DOHH2 (cell line): ENCODE measurements around the gene ZSCAN1.

ENCODE experiments used
- H3F3A ChIP-seq: fragments of 200-600 bp; sonication (generic), shearing (Covaris generic); 2 replicates; pipeline ENCODE4 v1.6.0; 2016; ENCODE audit warnings: antibody characterized with exemption, mild to moderate bottlenecking; ENCODE audit not compliant: control insufficient read depth, insufficient read depth
- H3K27ac ChIP-seq: fragments of 200-600 bp; sonication (generic); 2 replicates; pipeline ENCODE4 v1.5.1; 2014; ENCODE audit warnings: low read depth, mild to moderate bottlenecking, low read length, moderate library complexity
- H3K27me3 ChIP-seq: fragments of 200-600 bp; sonication (generic); 2 replicates; pipeline ENCODE4 v1.6.1; 2014; ENCODE audit warnings: mild to moderate bottlenecking, low read length, mixed read lengths; ENCODE audit not compliant: control insufficient read depth
- H3K36me3 ChIP-seq: fragments of 200-600 bp; sonication (generic); 2 replicates; pipeline ENCODE4 v1.6.1; 2014; ENCODE audit warnings: mild to moderate bottlenecking, low read length, moderate library complexity, mixed read lengths; ENCODE audit not compliant: control insufficient read depth
- H3K4me1 ChIP-seq: fragments of 200-600 bp; sonication (generic); 2 replicates; pipeline ENCODE4 v1.6.1; 2014; ENCODE audit warnings: mild to moderate bottlenecking, low read length, mixed read lengths; ENCODE audit not compliant: control insufficient read depth
- H3K4me2 ChIP-seq: fragments of 200-600 bp; sonication (generic); 2 replicates; pipeline ENCODE4 v1.6.0; 2014; ENCODE audit warnings: mild to moderate bottlenecking, low read length, moderate library complexity
- H3K4me3 ChIP-seq: fragments of 200-600 bp; sonication (generic); 2 replicates; pipeline ENCODE4 v1.5.1; 2014; ENCODE audit warnings: mild to moderate bottlenecking, low read length, mixed read lengths
- H3K79me2 ChIP-seq: fragments of 200-600 bp; sonication (generic); 2 replicates; pipeline ENCODE4 v1.6.1; 2014; ENCODE audit warnings: mild to moderate bottlenecking, low read length, mixed read lengths; ENCODE audit not compliant: control insufficient read depth
- H3K9me2 ChIP-seq: fragments of 200-600 bp; sonication (generic); replicated peaks from 2 replicates; pipeline ENCODE4 v1.6.1; 2014; ENCODE audit warnings: mild to moderate bottlenecking, low read length, mixed read lengths; ENCODE audit not compliant: control insufficient read depth
- H3K9me3 ChIP-seq: fragments of 200-600 bp; sonication (generic); 2 replicates; pipeline ENCODE4 v1.6.1; 2014; ENCODE audit warnings: antibody characterized with exemption, low read length, mixed read lengths; ENCODE audit not compliant: control insufficient read depth, insufficient read depth
- H4K20me1 ChIP-seq: fragments of 200-600 bp; sonication (generic); 2 replicates; pipeline ENCODE4 v1.6.0; 2014; ENCODE audit warnings: low read depth, mild to moderate bottlenecking, antibody characterized with exemption, low read length, moderate library complexity; ENCODE audit not compliant: control insufficient read depth, insufficient read depth
- EZH2phosphoT487 ChIP-seq: fragments of 200-600 bp; sonication (generic); IDR thresholded peaks from 2 replicates; pipeline ENCODE4 v1.6.1; 2017; ENCODE audit warnings: borderline replicate concordance, mild to moderate bottlenecking, antibody characterized with exemption, low read length, moderate library complexity, mixed read lengths
- TF ChIP-seq, protein P1 (sequence below): fragments of 200-600 bp; sonication (generic); IDR thresholded peaks from one replicate; pipeline ENCODE4 v1.5.1; 2014; ENCODE audit warnings: antibody characterized with exemption, mild to moderate bottlenecking, low read depth, low read length; ENCODE audit not compliant: poor library complexity, severe bottlenecking

The ZSCAN1 gene

DNA sequence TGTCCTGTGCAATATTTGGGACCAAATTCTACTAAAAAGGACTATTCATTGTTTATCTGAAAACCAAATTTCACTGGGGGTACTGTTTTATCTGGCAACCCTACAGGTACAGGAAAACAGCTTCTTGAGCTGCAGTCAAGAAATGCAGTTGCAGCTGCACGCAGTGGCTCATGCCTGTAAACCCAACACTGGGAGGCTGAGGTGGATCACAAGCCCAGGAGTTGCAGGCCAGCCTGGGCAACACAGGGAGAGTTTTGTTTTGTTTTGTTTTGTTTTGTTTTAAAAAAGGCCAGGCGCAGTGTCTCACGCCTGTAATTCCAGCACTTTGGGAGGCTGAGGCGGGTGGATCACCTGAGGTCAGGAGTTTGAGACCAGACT lies 11.6 kb upstream of the ZSCAN1 start:
- no peak overlapping the region for H3K4me3 ChIP-seq
- no peak overlapping the region for H3K4me2 ChIP-seq
- no peaks in the 10 kb centered on the region for H4K20me1 ChIP-seq
- H3K9me3 ChIP-seq = peaks cover 36% of the 10 kb centered on the region; the same call in 1 of the 2 replicates
- no peaks in the 10 kb centered on the region for H3K36me3 ChIP-seq
- H3K27ac ChIP-seq = no peak overlapping the region
- H3K27me3 ChIP-seq = no peaks in the 10 kb centered on the region
- H3K79me2 ChIP-seq = no peaks in the 10 kb centered on the region
- H3F3A ChIP-seq = no peaks in the 10 kb centered on the region
- TF ChIP-seq, protein P1, sequence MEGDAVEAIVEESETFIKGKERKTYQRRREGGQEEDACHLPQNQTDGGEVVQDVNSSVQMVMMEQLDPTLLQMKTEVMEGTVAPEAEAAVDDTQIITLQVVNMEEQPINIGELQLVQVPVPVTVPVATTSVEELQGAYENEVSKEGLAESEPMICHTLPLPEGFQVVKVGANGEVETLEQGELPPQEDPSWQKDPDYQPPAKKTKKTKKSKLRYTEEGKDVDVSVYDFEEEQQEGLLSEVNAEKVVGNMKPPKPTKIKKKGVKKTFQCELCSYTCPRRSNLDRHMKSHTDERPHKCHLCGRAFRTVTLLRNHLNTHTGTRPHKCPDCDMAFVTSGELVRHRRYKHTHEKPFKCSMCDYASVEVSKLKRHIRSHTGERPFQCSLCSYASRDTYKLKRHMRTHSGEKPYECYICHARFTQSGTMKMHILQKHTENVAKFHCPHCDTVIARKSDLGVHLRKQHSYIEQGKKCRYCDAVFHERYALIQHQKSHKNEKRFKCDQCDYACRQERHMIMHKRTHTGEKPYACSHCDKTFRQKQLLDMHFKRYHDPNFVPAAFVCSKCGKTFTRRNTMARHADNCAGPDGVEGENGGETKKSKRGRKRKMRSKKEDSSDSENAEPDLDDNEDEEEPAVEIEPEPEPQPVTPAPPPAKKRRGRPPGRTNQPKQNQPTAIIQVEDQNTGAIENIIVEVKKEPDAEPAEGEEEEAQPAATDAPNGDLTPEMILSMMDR = no peak
- no peak for TF ChIP-seq EZH2phosphoT487
- no peaks in the 10 kb centered on the region for H3K9me2 ChIP-seq
- no peaks in the 10 kb centered on the region for H3K4me1 ChIP-seq

DNA sequence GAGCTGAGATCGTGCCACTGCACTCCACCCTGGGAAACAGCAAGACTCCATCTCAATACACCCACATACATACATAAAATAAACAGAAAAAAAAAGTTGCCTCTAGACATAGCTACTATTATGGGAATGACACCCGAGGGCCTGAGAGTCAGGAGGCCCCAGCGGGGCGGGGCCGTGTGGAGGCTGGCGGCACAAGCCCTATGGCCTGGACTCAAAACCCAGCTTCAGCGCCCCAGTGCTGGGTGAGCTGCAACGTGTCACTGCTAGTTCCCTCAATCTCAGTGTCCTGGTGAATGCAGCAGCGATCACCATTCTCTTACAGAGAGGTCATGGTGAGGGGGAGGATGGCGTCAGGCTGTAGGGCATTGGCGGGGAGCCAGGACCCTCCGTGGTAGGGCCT lies 9.2 kb upstream of the ZSCAN1 start:
- no peaks in the 10 kb centered on the region for H3K79me2 ChIP-seq
- H3K4me1 ChIP-seq = no peaks in the 10 kb centered on the region
- H3K27ac ChIP-seq = no peak overlapping the region
- no peaks in the 10 kb centered on the region for H3F3A ChIP-seq
- no peaks in the 10 kb centered on the region for H4K20me1 ChIP-seq
- H3K36me3 ChIP-seq = no peaks in the 10 kb centered on the region
- no peak overlapping the region for H3K4me2 ChIP-seq
- no peak overlapping the region for H3K4me3 ChIP-seq
- no peaks in the 10 kb centered on the region for H3K9me2 ChIP-seq
- peaks cover 32% of the 10 kb centered on the region; the same call in 1 of the 2 replicates for H3K9me3 ChIP-seq
- no peaks in the 10 kb centered on the region for H3K27me3 ChIP-seq
- TF ChIP-seq, protein P1 = no peak
- no peak for TF ChIP-seq EZH2phosphoT487

DNA sequence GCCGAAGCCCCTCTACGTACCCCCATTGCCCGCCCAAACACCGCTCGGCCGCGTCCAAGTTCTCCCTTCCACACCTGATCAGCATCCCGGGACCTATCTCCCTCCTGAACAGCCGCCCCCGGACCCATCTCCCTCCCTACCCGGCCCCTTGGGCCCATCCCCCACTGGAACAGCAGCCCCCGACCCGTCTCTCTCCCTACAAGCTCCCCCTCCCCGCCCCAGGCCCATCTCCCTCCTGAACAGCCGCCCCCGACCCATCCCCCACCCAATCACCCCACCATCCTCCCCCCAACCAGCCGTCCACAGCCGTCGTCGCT lies 610 bp downstream of the ZSCAN1 start:
- TF ChIP-seq, protein P1 = no peak
- TF ChIP-seq EZH2phosphoT487 = no peak
- Histone ChIP-seq H3K4me1 (no peaks in the 10 kb centered on the region), H3K9me3 (peaks cover 25% of the 10 kb centered on the region; the same call in 1 of the 2 replicates), H3K27me3 (no peaks in the 10 kb centered on the region), H3K9me2 (no peaks in the 10 kb centered on the region), H3K36me3 (no peaks in the 10 kb centered on the region), H3K4me3 (no peak overlapping the region), H3K4me2 (no peak overlapping the region), H3K27ac (no peak overlapping the region), H4K20me1 (no peaks in the 10 kb centered on the region), H3F3A (no peaks in the 10 kb centered on the region), H3K79me2 (no peaks in the 10 kb centered on the region)

DNA sequence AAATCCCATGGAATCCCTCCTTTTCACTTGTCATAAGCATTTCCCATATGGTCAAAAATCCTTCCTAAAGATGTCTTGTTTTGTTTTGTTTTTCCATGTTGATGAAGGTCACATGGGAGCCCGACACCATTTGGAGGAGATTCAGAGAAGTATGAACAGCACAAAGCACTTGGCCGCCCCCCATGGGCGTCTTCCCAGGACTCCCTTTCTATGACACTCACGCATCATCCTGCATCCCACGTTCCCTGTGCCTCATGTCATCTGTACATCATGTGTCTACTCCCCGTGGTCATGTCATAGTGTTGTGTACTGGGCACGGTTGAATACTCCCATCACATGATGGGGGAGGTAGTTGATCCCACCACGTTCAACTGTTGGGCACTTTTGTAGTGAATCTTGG lies 2.0 kb downstream of the ZSCAN1 start:
- Histone ChIP-seq H3K27me3 (no peaks in the 10 kb centered on the region), H3K4me2 (no peak overlapping the region), H3K36me3 (no peaks in the 10 kb centered on the region), H3K27ac (no peak overlapping the region), H3F3A (no peaks in the 10 kb centered on the region), H3K9me2 (no peaks in the 10 kb centered on the region), H4K20me1 (no peaks in the 10 kb centered on the region), H3K4me3 (no peak overlapping the region), H3K79me2 (no peaks in the 10 kb centered on the region), H3K4me1 (no peaks in the 10 kb centered on the region), H3K9me3 (peaks cover 25% of the 10 kb centered on the region; the same call in 1 of the 2 replicates)
- TF ChIP-seq EZH2phosphoT487 = no peak
- TF ChIP-seq, protein P1 = no peak
